Measurements from ENCODE around the gene SVOP.

Gene SVOP

DNA sequence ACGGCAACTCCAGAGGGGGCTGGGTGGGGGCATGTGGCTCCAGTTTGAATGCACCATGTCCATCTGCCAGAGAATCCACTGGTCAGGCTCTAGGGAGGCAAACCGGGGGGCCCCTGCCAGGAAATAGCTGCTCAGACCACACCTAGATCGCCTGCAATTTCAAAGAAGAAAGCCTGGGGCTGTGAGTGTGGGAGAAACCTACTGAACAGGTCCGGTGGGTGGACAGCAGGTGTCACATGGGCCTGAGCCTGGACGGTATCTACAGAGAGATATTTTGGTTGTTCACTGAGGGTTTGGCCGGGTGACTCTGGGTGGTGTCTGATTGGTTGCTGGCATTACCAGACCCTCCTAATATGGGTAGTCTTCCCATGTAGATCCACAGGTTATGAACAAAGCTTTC is 109.0 kb downstream of the SVOP start:
- no peak for ATAC-seq (ENCODE audit: low read depth)
- no peak for DNase-seq (ENCODE audit: low spot score)
- H3K27me3 ChIP-seq (ENCODE audit: insufficient read depth, poor library complexity, severe bottlenecking), result no peaks in the 10 kb centered on the region
- no peak overlapping the region for H3K4me3 ChIP-seq (ENCODE audit: severe bottlenecking)
- no peaks in the 10 kb centered on the region for H3K4me1 ChIP-seq (ENCODE audit: insufficient read depth, poor library complexity, severe bottlenecking)
- H3K9me3 ChIP-seq (ENCODE audit: severe bottlenecking), result no peaks in the 10 kb centered on the region
- no peaks in the 10 kb centered on the region for H3K36me3 ChIP-seq (ENCODE audit: low read depth)
- no peak overlapping the region for H3K27ac ChIP-seq (ENCODE audit: poor library complexity, severe bottlenecking)
- TF ChIP-seq, protein P1, sequence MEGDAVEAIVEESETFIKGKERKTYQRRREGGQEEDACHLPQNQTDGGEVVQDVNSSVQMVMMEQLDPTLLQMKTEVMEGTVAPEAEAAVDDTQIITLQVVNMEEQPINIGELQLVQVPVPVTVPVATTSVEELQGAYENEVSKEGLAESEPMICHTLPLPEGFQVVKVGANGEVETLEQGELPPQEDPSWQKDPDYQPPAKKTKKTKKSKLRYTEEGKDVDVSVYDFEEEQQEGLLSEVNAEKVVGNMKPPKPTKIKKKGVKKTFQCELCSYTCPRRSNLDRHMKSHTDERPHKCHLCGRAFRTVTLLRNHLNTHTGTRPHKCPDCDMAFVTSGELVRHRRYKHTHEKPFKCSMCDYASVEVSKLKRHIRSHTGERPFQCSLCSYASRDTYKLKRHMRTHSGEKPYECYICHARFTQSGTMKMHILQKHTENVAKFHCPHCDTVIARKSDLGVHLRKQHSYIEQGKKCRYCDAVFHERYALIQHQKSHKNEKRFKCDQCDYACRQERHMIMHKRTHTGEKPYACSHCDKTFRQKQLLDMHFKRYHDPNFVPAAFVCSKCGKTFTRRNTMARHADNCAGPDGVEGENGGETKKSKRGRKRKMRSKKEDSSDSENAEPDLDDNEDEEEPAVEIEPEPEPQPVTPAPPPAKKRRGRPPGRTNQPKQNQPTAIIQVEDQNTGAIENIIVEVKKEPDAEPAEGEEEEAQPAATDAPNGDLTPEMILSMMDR (IDR thresholded peaks at IDR 0.05; ENCODE audit: poor library complexity, severe bottlenecking), result no peak

DNA sequence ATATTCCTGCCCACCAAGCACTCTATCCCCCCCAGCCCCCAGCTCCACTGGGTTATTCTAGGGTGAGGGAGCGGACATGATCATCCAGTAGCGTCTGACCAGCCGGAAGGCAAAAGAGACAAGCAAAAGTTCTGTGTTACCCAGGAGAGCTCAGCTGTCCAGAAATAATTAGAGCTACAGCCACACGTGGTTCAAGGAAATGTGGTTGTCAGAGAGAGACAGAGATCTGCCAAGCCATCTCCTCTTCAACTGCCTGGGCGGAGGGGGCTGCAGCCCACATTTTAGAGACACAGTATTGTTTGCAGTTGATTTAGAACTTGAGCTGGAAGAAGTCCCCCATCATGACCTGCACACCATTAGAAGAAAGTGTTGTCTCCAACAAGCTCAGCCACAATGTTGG is 110.5 kb downstream of the SVOP start:
- H3K27me3 ChIP-seq (ENCODE audit: insufficient read depth, poor library complexity, severe bottlenecking), result no peaks in the 10 kb centered on the region
- no peaks in the 10 kb centered on the region for H3K9me3 ChIP-seq (ENCODE audit: severe bottlenecking)
- DNase-seq (ENCODE audit: low spot score) (no peak), ATAC-seq (ENCODE audit: low read depth) (no peak)
- H3K27ac ChIP-seq (ENCODE audit: poor library complexity, severe bottlenecking), result no peak overlapping the region
- no peaks in the 10 kb centered on the region for H3K4me1 ChIP-seq (ENCODE audit: insufficient read depth, poor library complexity, severe bottlenecking)
- H3K4me3 ChIP-seq (ENCODE audit: severe bottlenecking), result no peak overlapping the region
- no peaks in the 10 kb centered on the region for H3K36me3 ChIP-seq (ENCODE audit: low read depth)
- TF ChIP-seq, protein P1 (IDR thresholded peaks at IDR 0.05; ENCODE audit: poor library complexity, severe bottlenecking), result no peak

DNA sequence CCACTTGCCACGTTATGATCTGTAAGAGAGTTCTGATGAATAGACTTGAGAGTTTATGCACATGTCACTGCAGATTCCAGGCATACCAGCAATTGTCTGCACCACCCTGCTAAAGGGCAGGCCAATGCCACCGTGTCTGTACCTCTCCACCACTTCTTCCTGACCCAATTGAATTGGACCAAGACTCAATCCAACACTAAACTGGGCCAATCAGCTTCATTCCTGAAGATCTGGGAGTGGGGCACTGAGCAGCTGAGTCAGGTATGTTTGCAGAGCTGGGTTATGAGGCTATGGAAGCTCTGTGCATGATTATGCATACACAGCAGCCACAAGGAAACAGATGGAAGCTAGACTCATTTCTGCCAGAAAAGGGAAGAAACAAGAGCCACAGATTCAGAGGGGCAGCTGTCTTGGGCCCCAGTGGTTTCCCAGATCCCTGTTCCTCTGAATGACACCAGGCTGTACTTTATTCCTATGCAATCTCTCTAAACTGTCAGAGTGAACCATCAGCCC is 113.0 kb downstream of the SVOP start:
- Histone ChIP-seq H3K4me1 (ENCODE audit: insufficient read depth, poor library complexity, severe bottlenecking) (no peaks in the 10 kb centered on the region), H3K4me3 (ENCODE audit: severe bottlenecking) (no peak overlapping the region), H3K9me3 (ENCODE audit: severe bottlenecking) (no peaks in the 10 kb centered on the region), H3K27me3 (ENCODE audit: insufficient read depth, poor library complexity, severe bottlenecking) (no peaks in the 10 kb centered on the region), H3K27ac (ENCODE audit: poor library complexity, severe bottlenecking) (no peak overlapping the region), H3K36me3 (ENCODE audit: low read depth) (no peaks in the 10 kb centered on the region)
- DNase-seq (ENCODE audit: low spot score) (no peak), ATAC-seq (ENCODE audit: low read depth) (peak; percentile 45)
- TF ChIP-seq, protein P1 (IDR thresholded peaks at IDR 0.05; ENCODE audit: poor library complexity, severe bottlenecking), result no peak

DNA sequence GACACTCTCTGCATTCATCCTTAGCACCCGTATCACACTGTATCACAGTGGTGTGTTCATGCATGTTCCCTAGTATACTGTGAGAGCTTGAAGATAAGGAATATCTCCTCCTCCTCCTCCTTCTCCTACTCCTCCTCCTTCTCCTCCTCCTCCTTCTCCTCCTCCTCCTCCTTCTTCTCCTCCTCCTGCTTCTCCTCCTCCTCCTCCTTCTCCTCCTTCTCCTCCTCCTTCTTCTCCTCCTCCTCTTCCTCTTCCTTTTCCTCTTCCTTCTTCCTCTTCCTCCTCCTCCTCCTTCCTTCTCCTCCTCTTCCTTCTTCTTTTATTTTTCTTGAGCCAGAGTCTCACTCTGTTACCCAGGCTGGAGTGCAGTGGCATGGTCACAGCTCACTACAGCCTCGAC is 113.9 kb downstream of the SVOP start:
- Histone ChIP-seq H3K4me1 (ENCODE audit: insufficient read depth, poor library complexity, severe bottlenecking) (no peaks in the 10 kb centered on the region), H3K36me3 (ENCODE audit: low read depth) (no peaks in the 10 kb centered on the region), H3K27me3 (ENCODE audit: insufficient read depth, poor library complexity, severe bottlenecking) (no peaks in the 10 kb centered on the region), H3K4me3 (ENCODE audit: severe bottlenecking) (no peak overlapping the region), H3K9me3 (ENCODE audit: severe bottlenecking) (no peaks in the 10 kb centered on the region), H3K27ac (ENCODE audit: poor library complexity, severe bottlenecking) (no peak overlapping the region)
- no peak for DNase-seq (ENCODE audit: low spot score)
- TF ChIP-seq, protein P1 (IDR thresholded peaks at IDR 0.05; ENCODE audit: poor library complexity, severe bottlenecking), result no peak
- ATAC-seq (ENCODE audit: low read depth), result no peak

DNA sequence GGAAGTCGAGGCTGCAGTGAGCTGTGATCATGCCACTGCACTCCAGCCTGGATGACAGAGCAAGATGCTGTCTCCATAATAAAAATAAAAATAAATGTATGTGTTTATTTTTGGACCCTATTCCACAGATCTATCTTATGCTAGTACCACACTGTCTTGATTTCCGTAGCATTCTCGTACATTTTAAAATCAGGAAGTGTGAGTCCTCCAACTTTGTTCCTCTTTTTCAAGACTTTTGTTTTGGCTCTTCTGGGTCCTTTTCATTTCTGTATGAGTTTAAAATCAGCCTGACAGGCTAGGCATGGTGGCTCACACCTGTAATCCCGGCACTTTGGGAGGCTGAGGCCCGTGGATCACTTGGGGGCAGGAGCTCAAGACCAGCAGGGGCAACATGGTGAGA is 115.1 kb downstream of the SVOP start:
- Histone ChIP-seq H3K4me1 (ENCODE audit: insufficient read depth, poor library complexity, severe bottlenecking) (no peaks in the 10 kb centered on the region), H3K4me3 (ENCODE audit: severe bottlenecking) (no peak overlapping the region), H3K9me3 (ENCODE audit: severe bottlenecking) (no peaks in the 10 kb centered on the region), H3K36me3 (ENCODE audit: low read depth) (no peaks in the 10 kb centered on the region), H3K27ac (ENCODE audit: poor library complexity, severe bottlenecking) (no peak overlapping the region), H3K27me3 (ENCODE audit: insufficient read depth, poor library complexity, severe bottlenecking) (no peaks in the 10 kb centered on the region)
- DNase-seq (ENCODE audit: low spot score) (no peak), ATAC-seq (ENCODE audit: low read depth) (no peak)
- TF ChIP-seq, protein P1 (IDR thresholded peaks at IDR 0.05; ENCODE audit: poor library complexity, severe bottlenecking), result no peak

All from RWPE2 (cell line).